ENCODE data around the gene MRFAP1. TPM values are rescaled to one million over a fixed set of nuclear protein-coding genes. Genes with fewer than 3 reads are reported as not detected.

The MRFAP1 gene
- 100 to 1,000 TPM; 147 to 234 (median 186) TPM for total RNA-seq

DNA sequence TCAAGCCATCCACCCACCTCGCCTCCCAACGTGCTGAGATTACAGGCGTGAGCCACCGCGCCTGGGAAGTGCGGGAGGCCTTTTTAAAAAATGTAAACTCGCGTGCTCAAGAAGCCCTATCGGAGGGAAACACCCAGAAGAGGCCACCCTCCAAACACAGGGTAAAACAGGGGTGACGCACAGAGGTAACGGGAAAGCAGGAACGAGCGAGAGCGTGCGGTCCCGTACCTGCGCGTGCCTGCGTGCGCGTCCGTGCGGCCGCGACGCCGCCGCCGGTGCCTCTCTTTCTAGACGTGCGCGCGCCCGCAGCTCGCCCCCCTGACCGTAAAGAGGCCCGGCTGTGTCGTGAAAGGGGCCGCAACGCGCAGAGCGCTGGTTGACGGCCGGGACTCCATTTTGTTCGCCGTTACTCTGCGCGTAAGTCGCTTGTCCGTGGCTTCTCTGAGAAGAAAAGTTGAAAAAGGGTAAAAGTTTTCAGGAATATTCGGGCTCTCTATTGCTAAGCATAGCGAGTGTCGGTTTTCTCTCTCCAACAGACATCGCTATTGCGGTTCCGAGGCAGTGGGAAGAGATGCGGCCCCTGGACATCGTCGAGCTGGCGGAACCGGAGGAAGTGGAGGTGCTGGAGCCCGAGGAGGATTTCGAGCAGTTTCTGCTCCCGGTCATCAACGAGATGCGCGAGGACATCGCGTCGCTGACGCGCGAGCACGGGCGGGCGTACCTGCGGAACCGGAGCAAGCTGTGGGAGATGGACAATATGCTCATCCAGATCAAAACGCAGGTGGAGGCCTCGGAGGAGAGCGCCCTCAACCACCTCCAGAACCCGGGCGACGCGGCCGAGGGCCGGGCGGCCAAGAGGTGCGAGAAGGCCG, at the start of gene MRFAP1:
MRFAP1 (plus strand) TSS at position 394 of the 872 bp plus-strand sequence; CDS start at position 572, 178 bp downstream.
- peak within 1 kb of the TSS; percentile 91 to 98 (median 96) for H3K27ac ChIP-seq
- peaks cover 12 to 38% (median 14%) of the 10 kb centered on the region in 3 donors for H3K4me1 ChIP-seq
- TF ChIP-seq, protein P1, sequence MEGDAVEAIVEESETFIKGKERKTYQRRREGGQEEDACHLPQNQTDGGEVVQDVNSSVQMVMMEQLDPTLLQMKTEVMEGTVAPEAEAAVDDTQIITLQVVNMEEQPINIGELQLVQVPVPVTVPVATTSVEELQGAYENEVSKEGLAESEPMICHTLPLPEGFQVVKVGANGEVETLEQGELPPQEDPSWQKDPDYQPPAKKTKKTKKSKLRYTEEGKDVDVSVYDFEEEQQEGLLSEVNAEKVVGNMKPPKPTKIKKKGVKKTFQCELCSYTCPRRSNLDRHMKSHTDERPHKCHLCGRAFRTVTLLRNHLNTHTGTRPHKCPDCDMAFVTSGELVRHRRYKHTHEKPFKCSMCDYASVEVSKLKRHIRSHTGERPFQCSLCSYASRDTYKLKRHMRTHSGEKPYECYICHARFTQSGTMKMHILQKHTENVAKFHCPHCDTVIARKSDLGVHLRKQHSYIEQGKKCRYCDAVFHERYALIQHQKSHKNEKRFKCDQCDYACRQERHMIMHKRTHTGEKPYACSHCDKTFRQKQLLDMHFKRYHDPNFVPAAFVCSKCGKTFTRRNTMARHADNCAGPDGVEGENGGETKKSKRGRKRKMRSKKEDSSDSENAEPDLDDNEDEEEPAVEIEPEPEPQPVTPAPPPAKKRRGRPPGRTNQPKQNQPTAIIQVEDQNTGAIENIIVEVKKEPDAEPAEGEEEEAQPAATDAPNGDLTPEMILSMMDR (IDR thresholded peaks at IDR 0.05), result peak in 3 of 6 experiments; percentile 7 to 9 (median 7)
- peak in 2 of 4 donors; percentile 66 to 88 for TF ChIP-seq POLR2A (IDR thresholded peaks at IDR 0.05)
- peak; percentile 81 for DNase-seq
- H3K4me3 ChIP-seq, result peak within 1 kb of the TSS; percentile 62 to 90 (median 82)
- no peaks in the 10 kb centered on the region for H3K27me3 ChIP-seq
- no peaks in the 10 kb centered on the region for H3K9me3 ChIP-seq
- intact Hi-C loops (cut with DNase I), result no loop called here
- H3K36me3 ChIP-seq, result peaks cover 0 to 22% (median 15%) of the 10 kb centered on the region in 3 donors
- 0% methylated on average over 30 to 35 of the region's 90 CpGs for WGBS, 2 donors

DNA sequence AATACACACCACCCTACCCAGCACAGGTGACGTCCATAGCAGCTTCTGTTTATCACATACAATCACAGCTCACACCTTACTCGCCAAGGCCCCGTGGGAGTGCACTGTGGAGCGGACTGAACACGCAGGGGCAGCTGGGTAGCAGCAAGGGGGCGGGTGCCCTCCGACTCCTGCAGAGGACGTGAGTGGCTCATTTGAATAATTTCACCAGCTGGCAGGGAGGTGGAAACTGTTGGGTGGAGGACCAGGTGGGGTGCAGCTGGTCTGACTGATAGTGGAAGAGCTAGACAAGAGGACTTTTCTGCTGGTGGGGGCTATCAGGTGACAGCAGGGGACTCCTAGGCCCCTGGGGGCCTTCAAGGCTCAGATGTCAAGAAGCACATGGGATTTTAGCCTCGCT, 49.2 kb upstream of the MRFAP1 start:
- Histone ChIP-seq H3K27ac (no peak overlapping the region), H3K9me3 (no peaks in the 10 kb centered on the region), H3K4me3 (no peak overlapping the region), H3K4me1 (no peaks in the 10 kb centered on the region), H3K27me3 (no peaks in the 10 kb centered on the region), H3K36me3 (peaks cover 0 to 99% (median 15%) of the 10 kb centered on the region in 3 donors)
- TF ChIP-seq POLR2A (IDR thresholded peaks at IDR 0.05), result no peak
- TF ChIP-seq, protein P1 (IDR thresholded peaks at IDR 0.05), result no peak
- intact Hi-C loops (cut with DNase I), result no loop called here
- no peak for DNase-seq
- 86 to 90% methylated on average over 2 to 9 of the region's 9 CpGs for WGBS, 2 donors

DNA sequence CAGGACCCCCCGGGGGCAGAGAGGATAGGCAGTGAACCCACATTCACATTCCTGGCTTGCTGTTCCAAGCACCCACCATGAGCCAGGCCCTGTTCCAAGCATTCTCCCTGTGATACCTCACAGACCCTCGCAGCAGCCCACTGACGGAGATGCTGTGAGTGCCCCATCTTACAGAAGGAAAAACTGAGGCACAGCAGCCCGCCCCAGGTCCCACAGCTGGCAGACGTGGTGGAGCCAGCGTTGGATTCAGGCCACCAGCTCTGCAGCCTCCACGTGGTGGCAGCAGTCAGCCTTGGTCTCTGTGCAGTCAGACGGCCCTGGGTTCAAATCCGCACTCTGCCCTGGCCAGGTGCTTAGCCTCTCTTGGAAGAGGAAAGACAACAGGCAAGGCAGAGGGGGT, 48.7 kb upstream of the MRFAP1 start:
- Histone ChIP-seq H3K4me3 (no peak overlapping the region), H3K27me3 (no peaks in the 10 kb centered on the region), H3K9me3 (no peaks in the 10 kb centered on the region), H3K36me3 (peaks cover 0 to 99% (median 15%) of the 10 kb centered on the region in 3 donors), H3K27ac (no peak overlapping the region), H3K4me1 (no peaks in the 10 kb centered on the region)
- TF ChIP-seq, protein P1 (IDR thresholded peaks at IDR 0.05), result no peak
- TF ChIP-seq POLR2A (IDR thresholded peaks at IDR 0.05), result no peak
- DNase-seq, result no peak
- 82 to 100% methylated on average over 1 to 7 of the region's 9 CpGs for WGBS, 2 donors
- intact Hi-C loops (cut with DNase I), result no loop called here

DNA sequence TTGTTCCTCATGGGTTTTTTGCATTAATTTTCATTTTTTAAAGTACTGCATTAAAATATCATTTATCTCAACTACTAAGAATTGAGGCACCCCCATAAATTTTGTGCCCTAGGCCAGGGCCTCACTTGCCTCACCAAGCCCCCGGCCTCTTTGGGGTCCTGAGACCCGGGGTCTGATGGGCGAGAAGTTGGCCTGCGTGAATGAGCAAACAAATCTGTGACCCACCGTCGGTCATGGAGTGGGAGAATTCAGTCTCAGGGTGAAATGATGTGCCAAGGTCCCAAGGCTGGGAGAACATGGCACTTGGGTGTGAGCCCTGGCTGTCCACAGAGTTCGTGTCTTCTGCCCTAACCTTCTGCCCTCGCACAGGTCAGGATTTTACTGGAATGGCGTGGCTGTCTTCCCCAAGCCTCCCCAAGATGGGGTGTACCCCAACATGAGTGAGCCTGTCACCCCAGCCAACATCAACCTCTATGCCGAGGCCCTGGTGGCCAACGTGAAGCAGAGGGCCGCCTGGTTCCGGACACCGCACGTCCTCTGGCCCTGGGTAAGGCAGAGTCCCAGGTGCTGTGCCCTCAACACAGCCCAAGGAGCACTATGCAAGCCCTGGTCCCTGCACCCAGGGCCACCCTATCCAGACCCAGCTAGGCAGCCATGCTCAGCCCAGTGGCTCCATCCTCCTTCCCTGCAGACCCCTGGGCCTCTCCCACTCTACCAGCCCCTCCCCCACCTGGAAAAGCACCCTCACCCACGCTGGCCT, 47.5 kb upstream of the MRFAP1 start:
- H3K36me3 ChIP-seq, result peaks cover 0 to 100% (median 15%) of the 10 kb centered on the region in 3 donors
- intact Hi-C loops (cut with DNase I), result no loop called here
- H3K4me3 ChIP-seq, result no peak overlapping the region
- DNase-seq, result no peak
- TF ChIP-seq, protein P1 (IDR thresholded peaks at IDR 0.05), result no peak
- TF ChIP-seq POLR2A (IDR thresholded peaks at IDR 0.05), result no peak
- no peaks in the 10 kb centered on the region for H3K27me3 ChIP-seq
- H3K4me1 ChIP-seq, result no peaks in the 10 kb centered on the region
- no peaks in the 10 kb centered on the region for H3K9me3 ChIP-seq
- H3K27ac ChIP-seq, result no peak overlapping the region
- 88 to 95% methylated on average over 7 to 16 of the region's 16 CpGs for WGBS, 2 donors

All from esophagus squamous epithelium (tissue), 5 donors.